Activated naive CD8-positive, alpha-beta T cell treated with anti-CD3 and anti-CD28 coated beads, Interleukin-2, amount 50 U/mL, for 24 hours (primary cell): ENCODE results near the gene PEMT.

Source experiments
- ATAC-seq: fragments of 150-1000 bp; cut with Tn5 transposase; one replicate; pipeline ENCODE4 v1.10.0; 2021
- DNase-seq: peaks from one replicate; pipeline ENCODE4 v3.0.0; 2021
- H3K27ac Mint-ChIP-seq: one replicate; pipeline ENCODE4 v1.8.0; 2021; ENCODE audit warnings: mild to moderate bottlenecking, mixed read lengths
- H3K27me3 Mint-ChIP-seq: one replicate; pipeline ENCODE4 v1.8.0; 2021; ENCODE audit warnings: mixed read lengths
- H3K36me3 Mint-ChIP-seq: one replicate; pipeline ENCODE4 v1.8.0; 2021; ENCODE audit warnings: low read depth, mixed read lengths
- H3K4me1 Mint-ChIP-seq: one replicate; pipeline ENCODE4 v1.8.0; 2021; ENCODE audit warnings: mixed read lengths
- H3K4me3 Mint-ChIP-seq: one replicate; pipeline ENCODE4 v1.8.0; 2021; ENCODE audit warnings: mild to moderate bottlenecking, moderate library complexity, mixed read lengths
- H3K9me3 Mint-ChIP-seq: one replicate; pipeline ENCODE4 v1.8.0; 2021; ENCODE audit warnings: mixed read lengths

Gene PEMT

GRCh38 chr17:17590141-17590751, 1.3 kb downstream of the PEMT start:
- peaks cover 25% of the 10 kb centered on the region for H3K4me1 Mint-ChIP-seq
- H3K4me3 Mint-ChIP-seq, result peak overlapping the region; percentile 96
- H3K36me3 Mint-ChIP-seq, result no peaks in the 10 kb centered on the region
- DNase-seq (no peak), ATAC-seq (no peak)
- no peaks in the 10 kb centered on the region for H3K27me3 Mint-ChIP-seq
- H3K9me3 Mint-ChIP-seq, result no peaks in the 10 kb centered on the region
- H3K27ac Mint-ChIP-seq, result peak overlapping the region; percentile 94

- H3K9me3 Mint-ChIP-seq, result no peaks in the 10 kb centered on the region
- H3K36me3 Mint-ChIP-seq, result no peaks in the 10 kb centered on the region
- H3K27me3 Mint-ChIP-seq, result no peaks in the 10 kb centered on the region
- H3K4me3 Mint-ChIP-seq, result no peak overlapping the region
- ATAC-seq, result no peak
- no peak overlapping the region for H3K27ac Mint-ChIP-seq
- no peak for DNase-seq
- H3K4me1 Mint-ChIP-seq, result peaks cover 22% of the 10 kb centered on the region
These were observed 3.7 kb downstream of the PEMT start for GRCh38 chr17:17587614-17588337.

DNA sequence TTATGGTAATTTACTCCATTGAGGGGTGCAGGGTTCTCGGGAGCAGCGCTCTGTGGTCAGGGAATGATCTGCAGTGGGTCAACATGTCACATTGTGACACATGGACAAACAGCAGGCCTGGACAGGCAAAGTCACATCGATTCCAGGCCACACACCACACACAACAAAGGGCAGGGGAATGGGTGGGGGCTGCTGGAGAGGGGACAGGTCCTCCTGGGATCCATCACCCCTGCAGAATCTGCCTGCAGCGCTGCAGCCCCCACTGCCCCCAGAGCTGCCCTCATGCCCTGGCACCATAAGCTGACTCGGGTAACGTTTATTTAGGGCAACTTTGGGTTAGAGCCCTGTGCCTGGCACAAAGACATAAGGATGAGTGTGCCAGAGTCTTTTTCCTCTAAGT, 9.1 kb downstream of the PEMT start:
- no peak for ATAC-seq
- Mint-ChIP-seq H3K36me3 (no peaks in the 10 kb centered on the region), H3K9me3 (no peaks in the 10 kb centered on the region), H3K27ac (no peak overlapping the region), H3K4me3 (no peak overlapping the region), H3K27me3 (no peaks in the 10 kb centered on the region), H3K4me1 (peaks cover 7% of the 10 kb centered on the region)
- DNase-seq, result no peak

DNA sequence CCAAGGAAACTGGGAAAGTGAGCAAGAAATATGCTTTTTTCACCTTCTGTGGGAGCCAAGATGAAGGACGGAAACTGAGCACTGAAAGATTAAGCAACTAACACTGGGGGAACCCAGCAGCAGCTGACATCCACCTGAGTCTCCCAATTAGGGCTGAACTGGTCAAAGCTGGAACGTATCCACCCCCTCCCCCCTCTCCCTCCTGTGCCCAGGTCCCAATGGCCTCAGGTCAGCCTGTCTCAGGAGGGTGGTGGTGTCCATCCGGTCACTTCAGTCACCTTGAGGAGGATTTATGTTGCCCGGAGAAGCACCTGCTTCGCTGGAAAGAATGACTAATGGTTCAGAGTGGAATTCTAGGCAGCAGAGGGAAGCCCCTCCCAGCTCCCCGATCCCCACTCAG, 10.0 kb downstream of the PEMT start:
- DNase-seq (no peak), ATAC-seq (no peak)
- Mint-ChIP-seq H3K4me1 (peaks cover 7% of the 10 kb centered on the region), H3K27ac (no peak overlapping the region), H3K4me3 (no peak overlapping the region), H3K27me3 (no peaks in the 10 kb centered on the region), H3K9me3 (no peaks in the 10 kb centered on the region), H3K36me3 (no peaks in the 10 kb centered on the region)

- Mint-ChIP-seq H3K4me1 (peaks cover 4% of the 10 kb centered on the region), H3K27ac (no peak overlapping the region), H3K27me3 (no peaks in the 10 kb centered on the region), H3K4me3 (no peak overlapping the region), H3K9me3 (no peaks in the 10 kb centered on the region), H3K36me3 (no peaks in the 10 kb centered on the region)
- no peak for ATAC-seq
- DNase-seq, result no peak
These were observed 10.6 kb downstream of the PEMT start for GRCh38 chr17:17580662-17581470.

DNA sequence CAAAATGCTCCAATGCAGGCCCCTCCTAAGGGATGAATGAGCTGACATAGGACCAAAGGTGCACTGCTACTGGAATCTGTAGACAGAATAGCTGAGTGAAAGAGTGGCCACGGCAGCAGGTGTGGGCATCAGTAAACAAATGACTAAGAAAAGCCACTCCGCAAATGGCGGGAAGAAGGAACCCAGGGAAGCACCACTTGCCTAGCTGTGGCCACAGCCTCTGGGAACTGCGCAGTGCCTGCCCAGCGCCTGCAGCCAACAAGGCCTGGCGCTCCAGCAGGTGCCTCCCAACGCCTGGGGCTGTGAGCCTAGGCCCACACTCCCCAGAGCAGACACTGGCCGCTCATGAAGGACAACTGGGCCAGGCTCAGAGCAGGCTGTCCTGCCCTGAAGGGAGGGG, 11.8 kb downstream of the PEMT start:
- H3K9me3 Mint-ChIP-seq, result no peaks in the 10 kb centered on the region
- no peak for DNase-seq
- H3K27ac Mint-ChIP-seq, result no peak overlapping the region
- no peaks in the 10 kb centered on the region for H3K36me3 Mint-ChIP-seq
- no peak for ATAC-seq
- no peaks in the 10 kb centered on the region for H3K4me1 Mint-ChIP-seq
- H3K27me3 Mint-ChIP-seq, result no peaks in the 10 kb centered on the region
- no peak overlapping the region for H3K4me3 Mint-ChIP-seq

GRCh38 chr17:17577373-17577772, 14.1 kb downstream of the PEMT start:
- no peak overlapping the region for H3K4me3 Mint-ChIP-seq
- no peak overlapping the region for H3K27ac Mint-ChIP-seq
- no peaks in the 10 kb centered on the region for H3K27me3 Mint-ChIP-seq
- no peaks in the 10 kb centered on the region for H3K4me1 Mint-ChIP-seq
- ATAC-seq (no peak), DNase-seq (no peak)
- H3K9me3 Mint-ChIP-seq, result no peaks in the 10 kb centered on the region
- no peaks in the 10 kb centered on the region for H3K36me3 Mint-ChIP-seq

- ATAC-seq (no peak), DNase-seq (no peak)
- Mint-ChIP-seq H3K27ac (no peak overlapping the region), H3K27me3 (no peaks in the 10 kb centered on the region), H3K4me1 (no peaks in the 10 kb centered on the region), H3K4me3 (no peak overlapping the region), H3K9me3 (no peaks in the 10 kb centered on the region), H3K36me3 (no peaks in the 10 kb centered on the region)
These were observed 14.7 kb downstream of the PEMT start for GRCh38 chr17:17576772-17577234.

GRCh38 chr17:17575360-17576251, 15.9 kb downstream of the PEMT start:
- Mint-ChIP-seq H3K27ac (no peak overlapping the region), H3K9me3 (no peaks in the 10 kb centered on the region), H3K4me3 (no peak overlapping the region), H3K27me3 (no peaks in the 10 kb centered on the region), H3K36me3 (no peaks in the 10 kb centered on the region), H3K4me1 (no peaks in the 10 kb centered on the region)
- DNase-seq (no peak), ATAC-seq (no peak)

DNA sequence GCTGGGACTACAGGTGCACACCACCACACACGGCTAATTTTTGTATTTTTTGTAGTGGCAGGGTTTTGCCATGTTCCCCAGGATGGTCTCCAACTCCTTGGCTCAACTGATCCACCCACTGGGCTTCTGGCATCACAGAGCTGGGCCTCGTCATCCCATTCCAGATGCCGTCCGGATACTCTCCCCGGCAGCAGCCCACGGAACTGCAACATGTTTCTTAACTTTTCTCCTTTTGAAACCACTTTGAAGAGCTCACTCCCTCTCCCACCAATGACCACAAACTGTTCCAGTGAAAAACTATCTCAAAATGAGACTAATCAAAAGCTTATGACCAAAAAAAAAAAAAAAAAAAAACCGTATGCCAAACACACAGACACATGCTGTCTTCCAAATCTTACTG, 17.6 kb downstream of the PEMT start:
- ATAC-seq (no peak), DNase-seq (no peak)
- H3K36me3 Mint-ChIP-seq, result no peaks in the 10 kb centered on the region
- H3K27me3 Mint-ChIP-seq, result no peaks in the 10 kb centered on the region
- H3K4me3 Mint-ChIP-seq, result no peak overlapping the region
- no peak overlapping the region for H3K27ac Mint-ChIP-seq
- no peaks in the 10 kb centered on the region for H3K9me3 Mint-ChIP-seq
- no peaks in the 10 kb centered on the region for H3K4me1 Mint-ChIP-seq

- no peaks in the 10 kb centered on the region for H3K4me1 Mint-ChIP-seq
- no peak for DNase-seq
- H3K27ac Mint-ChIP-seq, result peak overlapping the region; percentile 14
These were observed 19.3 kb downstream of the PEMT start for GRCh38 chr17:17572010-17572785.

DNA sequence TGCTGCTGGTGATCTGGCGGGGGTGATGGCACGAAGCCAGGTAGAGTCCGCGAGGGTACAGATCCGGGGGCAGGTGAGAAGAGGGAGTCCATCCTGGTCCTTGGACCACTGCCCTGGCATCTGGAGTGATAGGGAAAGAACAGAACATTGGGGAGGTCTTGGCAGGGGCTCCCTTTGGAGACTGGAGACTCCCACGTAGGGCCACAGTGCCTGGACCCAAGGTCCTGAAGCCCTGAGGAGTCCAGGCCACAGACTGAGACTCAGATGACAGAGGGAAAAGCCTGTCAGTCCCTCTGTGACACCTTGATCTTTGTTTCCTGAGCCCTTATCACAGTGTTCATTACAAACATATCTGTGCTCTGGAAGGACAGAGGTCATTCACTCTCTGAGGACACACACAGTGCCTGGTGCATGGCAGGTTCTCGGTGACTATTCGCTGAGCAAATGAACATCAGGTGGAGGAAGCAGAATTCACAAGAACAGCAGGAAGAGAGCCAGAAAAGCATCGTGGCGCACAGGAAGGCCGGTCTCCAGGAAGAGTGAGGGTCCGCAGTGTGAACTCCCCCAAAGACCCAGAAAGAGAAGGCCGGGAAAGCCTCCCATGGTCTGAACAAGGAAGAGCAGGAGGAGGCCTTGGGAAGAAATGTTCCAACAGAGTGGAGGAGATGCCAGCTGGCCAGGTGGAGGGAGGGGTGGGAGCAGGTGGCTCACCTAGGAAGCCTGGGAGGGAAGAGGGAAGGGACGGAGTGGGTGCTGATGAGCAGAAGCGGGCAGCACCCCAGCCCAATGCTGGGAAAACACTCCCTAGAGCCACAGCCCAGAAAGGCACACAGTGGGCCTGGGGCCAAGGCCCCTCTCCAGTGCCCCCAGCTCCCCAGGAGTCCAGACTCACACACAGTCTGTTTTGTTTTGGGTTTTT, 20.5 kb downstream of the PEMT start:
- Mint-ChIP-seq H3K4me3 (no peak overlapping the region), H3K27me3 (no peaks in the 10 kb centered on the region), H3K27ac (no peak overlapping the region), H3K4me1 (no peaks in the 10 kb centered on the region), H3K36me3 (no peaks in the 10 kb centered on the region), H3K9me3 (no peaks in the 10 kb centered on the region)
- no peak for ATAC-seq
- DNase-seq, result no peak

More at GRCh38 chr17:17572010-17572785, 19.3 kb downstream of the PEMT start:
- ATAC-seq, result no peak
- Mint-ChIP-seq H3K36me3 (no peaks in the 10 kb centered on the region), H3K4me3 (no peak overlapping the region), H3K27me3 (no peaks in the 10 kb centered on the region), H3K9me3 (no peaks in the 10 kb centered on the region)
